Keratinocyte (primary cell): ENCODE data around the gene ZBTB44. TPM values are rescaled to one million over a fixed set of nuclear protein-coding genes. Genes with fewer than 3 reads are reported as not detected.
"Not testable (repeated sequence)": the region's sequence is repeated elsewhere in the genome, so short reads cannot be mapped to it uniquely, and the experiment has no call there.

ENCODE experiments used
- DNase-seq: peaks from one replicate; pipeline ENCODE4 v3.0.0-alpha.2; 2011; ENCODE audit warnings: low read depth, missing footprints, low spot score
- FAIRE-seq: peaks from 2 replicates; lab custom pipeline; 2011; peaks lifted over from hg19 to GRCh38; lab: Jason Lieb, UNC
- H2AFZ ChIP-seq: 2 replicates; pipeline ENCODE4 v1.6.0; 2012; ENCODE audit warnings: low read length, control low read depth, inconsistent platforms; ENCODE audit not compliant: control insufficient read depth
- H3K27ac ChIP-seq: 2 replicates; pipeline ENCODE4 v1.5.1; 2011; ENCODE audit warnings: low read length; ENCODE audit not compliant: control insufficient read depth, insufficient read depth
- H3K27me3 ChIP-seq: 3 replicates; pipeline ENCODE4 v1.6.0; 2011; ENCODE audit warnings: low read length; ENCODE audit not compliant: control insufficient read depth, insufficient read depth; ENCODE audit errors: extremely low read depth
- H3K36me3 ChIP-seq, 2 experiments: 2 replicates in 1 of 2; 3 replicates in 1 of 2; pipeline ENCODE4 v1.5.1; 2011; ENCODE audit warnings: low read length in 2 of 2, mild to moderate bottlenecking in 1 of 2; ENCODE audit not compliant: control insufficient read depth in 2 of 2, insufficient read depth in 2 of 2; ENCODE audit errors: extremely low read depth in 1 of 2
- H3K4me1 ChIP-seq: 3 replicates; pipeline ENCODE4 v1.5.1; 2011; ENCODE audit warnings: low read length; ENCODE audit not compliant: control insufficient read depth, insufficient read depth; ENCODE audit errors: extremely low read depth
- H3K4me2 ChIP-seq: 3 replicates; pipeline ENCODE4 v1.6.0; 2011; ENCODE audit warnings: low read depth, low read length; ENCODE audit not compliant: control insufficient read depth, insufficient read depth; ENCODE audit errors: extremely low read depth
- H3K4me3 ChIP-seq, 3 experiments: fragments of 200-600 bp in 1 of 3; sonication (generic) in 1 of 3; 2 replicates in 2 of 3; 3 replicates in 1 of 3; pipeline ENCODE4 v1.5.1; 2011 to 2016; ENCODE audit warnings: low read length in 3 of 3, mild to moderate bottlenecking in 3 of 3, control low read depth in 2 of 3, inconsistent platforms in 1 of 3, low read depth in 1 of 3, mixed read lengths in 1 of 3, mixed run types in 1 of 3, moderate library complexity in 1 of 3; ENCODE audit not compliant: control insufficient read depth in 2 of 3, insufficient read depth in 2 of 3; ENCODE audit errors: extremely low read depth in 1 of 3
- H3K79me2 ChIP-seq: 2 replicates; pipeline ENCODE4 v1.6.0; 2012; ENCODE audit warnings: low read length; ENCODE audit not compliant: control insufficient read depth, insufficient read depth
- H3K9ac ChIP-seq: 3 replicates; pipeline ENCODE4 v1.6.0; 2011; ENCODE audit warnings: low read length; ENCODE audit not compliant: control insufficient read depth, insufficient read depth; ENCODE audit errors: extremely low read depth
- H3K9me1 ChIP-seq: 3 replicates; pipeline ENCODE4 v1.6.0; 2011; ENCODE audit warnings: low read length; ENCODE audit not compliant: control insufficient read depth, insufficient read depth; ENCODE audit errors: extremely low read depth
- H3K9me3 ChIP-seq: 2 replicates; pipeline ENCODE4 v1.5.1; 2012; ENCODE audit warnings: low read depth, low read length; ENCODE audit not compliant: control insufficient read depth
- H4K20me1 ChIP-seq: 3 replicates; pipeline ENCODE4 v1.6.0; 2011; ENCODE audit warnings: low read length; ENCODE audit not compliant: control insufficient read depth, insufficient read depth; ENCODE audit errors: extremely low read depth
- EZH2 ChIP-seq: IDR thresholded peaks from one replicate; pipeline ENCODE4 v1.6.1; 2012; ENCODE audit warnings: inconsistent platforms, mild to moderate bottlenecking, low read length, moderate library complexity
- dilution Hi-C: fragments of 300-500 bp; cut with MboI; formaldehyde crosslinking; loops from one replicate; pipeline ENCODE4 v1.7.0; 2020; ENCODE audit warnings: low sequenced_read_pairs; ENCODE audit not compliant: extremely low pct_ligation_motif_present
- polyA plus RNA-seq, 5 experiments: library from polyadenylated mRNA; depleted of rRNA in 3 of 5; stranded (reverse) in 3 of 5; stranded (forward) in 1 of 5; unstranded in 1 of 5; fragments of >200 nt; gene quantifications; 1 replicate in 1 of 5; 2 replicates in 3 of 5; 3 replicates in 1 of 5; pipeline versions ENCODE4 v1.2.1 to v1.2.3, GENCODE V29; 2011 to 2012; ENCODE audit warnings: missing spikeins in 2 of 5, low read depth in 1 of 5, low replicate concordance in 1 of 5
- TF ChIP-seq, protein P1 (sequence below), 3 experiments: IDR thresholded peaks in 1 of 3; conservative IDR thresholded peaks in 1 of 3; optimal IDR thresholded peaks in 1 of 3; 2 replicates in 2 of 3; 3 replicates in 1 of 3; pipeline versions ENCODE3 to v1.5.1; 2011; ENCODE audit warnings: low read length in 3 of 3, mild to moderate bottlenecking in 3 of 3, moderate library complexity in 2 of 3, control low read depth in 1 of 3, inconsistent platforms in 1 of 3; ENCODE audit not compliant: insufficient read depth in 2 of 3; ENCODE audit errors: extremely low read depth in 1 of 3

Gene ZBTB44
- polyA plus RNA-seq, 1 donor (not counting 4 experiments of a cell fraction or from before 2014, with no cell fraction given): 16.8 TPM

DNA sequence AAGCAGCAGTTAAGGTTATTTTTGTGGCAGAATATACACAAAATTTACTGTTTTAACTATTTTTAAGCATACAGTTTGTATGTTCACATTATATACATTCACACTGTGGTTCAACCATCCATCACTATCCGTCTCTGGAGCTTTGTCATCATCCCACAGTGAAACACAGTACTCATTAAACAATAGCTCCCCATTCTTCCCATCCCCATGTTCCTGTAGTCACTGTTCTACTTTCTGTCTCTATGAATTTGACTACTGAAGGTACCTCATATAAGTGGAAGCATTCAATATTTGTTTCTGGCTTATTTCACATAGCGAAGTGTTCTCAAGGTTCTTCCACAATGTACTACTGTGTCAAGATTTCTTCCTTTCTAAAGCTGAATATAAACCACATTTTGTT, 32.6 kb downstream of the ZBTB44 start:
- DNase-seq: no peak
- Histone ChIP-seq H4K20me1 (no peaks in the 10 kb centered on the region), H3K4me2 (no peak overlapping the region), H3K4me1 (no peaks in the 10 kb centered on the region), H3K9me1 (no peaks in the 10 kb centered on the region), H2AFZ (no peak overlapping the region), H3K27ac (no peak overlapping the region), H3K79me2 (peaks cover 2% of the 10 kb centered on the region), H3K27me3 (no peaks in the 10 kb centered on the region), H3K9ac (no peak overlapping the region), H3K36me3 (no peaks in the 10 kb centered on the region), H3K4me3 (no peak overlapping the region), H3K9me3 (no peaks in the 10 kb centered on the region)
- FAIRE-seq: no peak
- TF ChIP-seq EZH2: no peak
- TF ChIP-seq, protein P1, sequence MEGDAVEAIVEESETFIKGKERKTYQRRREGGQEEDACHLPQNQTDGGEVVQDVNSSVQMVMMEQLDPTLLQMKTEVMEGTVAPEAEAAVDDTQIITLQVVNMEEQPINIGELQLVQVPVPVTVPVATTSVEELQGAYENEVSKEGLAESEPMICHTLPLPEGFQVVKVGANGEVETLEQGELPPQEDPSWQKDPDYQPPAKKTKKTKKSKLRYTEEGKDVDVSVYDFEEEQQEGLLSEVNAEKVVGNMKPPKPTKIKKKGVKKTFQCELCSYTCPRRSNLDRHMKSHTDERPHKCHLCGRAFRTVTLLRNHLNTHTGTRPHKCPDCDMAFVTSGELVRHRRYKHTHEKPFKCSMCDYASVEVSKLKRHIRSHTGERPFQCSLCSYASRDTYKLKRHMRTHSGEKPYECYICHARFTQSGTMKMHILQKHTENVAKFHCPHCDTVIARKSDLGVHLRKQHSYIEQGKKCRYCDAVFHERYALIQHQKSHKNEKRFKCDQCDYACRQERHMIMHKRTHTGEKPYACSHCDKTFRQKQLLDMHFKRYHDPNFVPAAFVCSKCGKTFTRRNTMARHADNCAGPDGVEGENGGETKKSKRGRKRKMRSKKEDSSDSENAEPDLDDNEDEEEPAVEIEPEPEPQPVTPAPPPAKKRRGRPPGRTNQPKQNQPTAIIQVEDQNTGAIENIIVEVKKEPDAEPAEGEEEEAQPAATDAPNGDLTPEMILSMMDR (optimal IDR thresholded peaks at IDR 0.05 in 1 of 3, IDR thresholded peaks at IDR 0.05 in 1 of 3, conservative IDR thresholded peaks at IDR 0.05 in 1 of 3; ENCODE audit: extremely low read depth in 1 of 3, insufficient read depth in 2 of 3, low read length in 3 of 3): no peak
- dilution Hi-C loops: no loop called here

DNA sequence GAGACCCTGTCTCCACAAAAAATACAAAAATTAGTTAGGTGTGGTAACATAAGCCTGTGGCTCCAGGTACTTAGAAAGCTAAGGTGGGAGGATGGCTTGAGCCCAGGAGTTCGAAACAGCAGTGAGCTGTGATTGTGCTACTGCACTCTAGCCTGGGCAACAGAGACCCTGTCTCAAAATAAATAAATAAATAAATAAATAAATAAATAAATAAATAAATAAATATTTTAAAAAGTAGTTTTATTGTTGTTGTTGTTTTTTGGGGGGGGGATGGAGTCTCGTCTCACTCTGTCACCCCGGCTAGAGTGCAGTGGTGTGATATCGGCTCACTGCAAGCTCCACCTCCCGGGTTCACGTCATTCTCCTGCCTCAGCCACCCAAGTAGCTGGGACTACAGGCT, 33.4 kb downstream of the ZBTB44 start:
- H3K4me1 ChIP-seq, H4K20me1 ChIP-seq, DNase-seq, H3K27ac ChIP-seq, FAIRE-seq, H3K9me3 ChIP-seq, H3K9me1 ChIP-seq, H3K4me3 ChIP-seq, H3K27me3 ChIP-seq, H3K4me2 ChIP-seq, H3K79me2 ChIP-seq, H2AFZ ChIP-seq, H3K36me3 ChIP-seq, H3K9ac ChIP-seq, dilution Hi-C loops: not testable (repeated sequence)

- Histone ChIP-seq H3K4me3 (no peak overlapping the region), H3K27me3 (no peaks in the 10 kb centered on the region), H3K9ac (no peak overlapping the region), H3K79me2 (peaks cover 2% of the 10 kb centered on the region), H3K27ac (no peak overlapping the region), H3K9me1 (no peaks in the 10 kb centered on the region), H3K4me1 (no peaks in the 10 kb centered on the region), H3K36me3 (no peaks in the 10 kb centered on the region), H2AFZ (no peak overlapping the region), H3K4me2 (no peak overlapping the region), H4K20me1 (no peaks in the 10 kb centered on the region), H3K9me3 (no peaks in the 10 kb centered on the region)
- DNase-seq (no peak), FAIRE-seq (no peak)
- dilution Hi-C loops: no loop called here
- TF ChIP-seq EZH2: no peak
- TF ChIP-seq, protein P1 (optimal IDR thresholded peaks at IDR 0.05 in 1 of 3, IDR thresholded peaks at IDR 0.05 in 1 of 3, conservative IDR thresholded peaks at IDR 0.05 in 1 of 3; ENCODE audit: extremely low read depth in 1 of 3, insufficient read depth in 2 of 3, low read length in 3 of 3): no peak
Measured at GRCh38 chr11:130279989-130280388, 34.7 kb downstream of the ZBTB44 start.
